ENCODE results near the gene SORCS2.

DNA sequence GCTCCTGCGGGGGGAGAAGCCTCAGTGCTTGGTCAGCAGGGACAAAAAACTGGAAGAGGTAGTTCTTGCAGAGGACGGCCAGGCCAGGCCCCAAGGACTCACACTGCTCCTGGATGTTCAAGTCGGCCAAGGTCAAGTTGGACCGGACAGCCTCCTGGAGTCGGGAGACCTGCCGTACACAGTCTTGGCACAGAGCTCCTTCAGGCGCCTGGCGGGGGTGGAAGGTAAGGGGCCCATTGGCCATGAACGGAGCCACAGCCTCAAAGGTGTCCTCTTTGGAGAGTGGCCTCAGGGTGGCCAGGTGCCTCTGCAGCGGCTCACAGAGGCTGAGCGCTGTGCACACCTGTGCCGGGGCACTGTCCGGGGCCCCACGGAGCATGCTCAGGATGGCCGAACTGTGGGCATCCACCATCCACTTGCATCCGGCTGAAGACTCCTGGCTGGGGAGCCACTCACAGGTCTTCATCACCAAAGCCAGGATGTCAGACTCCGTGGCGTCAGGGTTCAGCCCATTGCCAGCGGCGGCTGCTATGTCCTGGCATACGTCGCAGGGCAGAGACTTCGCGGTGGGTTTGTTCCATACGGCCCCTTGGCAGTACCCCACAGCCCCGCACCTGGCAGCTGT lies 241.9 kb downstream of the SORCS2 start:
- TF ChIP-seq CTCF (IDR thresholded peaks at IDR 0.05), result no peak
- TF ChIP-seq POLR2A (IDR thresholded peaks at IDR 0.05), result no peak
